Measurements from ENCODE around the gene PTGFRN. TPM values are rescaled to one million over a fixed set of nuclear protein-coding genes. Genes with fewer than 3 reads are reported as not detected.

The PTGFRN gene
- total and polyA plus RNA-seq, 12 donors = 21.2 to 318 (median 170) TPM

DNA sequence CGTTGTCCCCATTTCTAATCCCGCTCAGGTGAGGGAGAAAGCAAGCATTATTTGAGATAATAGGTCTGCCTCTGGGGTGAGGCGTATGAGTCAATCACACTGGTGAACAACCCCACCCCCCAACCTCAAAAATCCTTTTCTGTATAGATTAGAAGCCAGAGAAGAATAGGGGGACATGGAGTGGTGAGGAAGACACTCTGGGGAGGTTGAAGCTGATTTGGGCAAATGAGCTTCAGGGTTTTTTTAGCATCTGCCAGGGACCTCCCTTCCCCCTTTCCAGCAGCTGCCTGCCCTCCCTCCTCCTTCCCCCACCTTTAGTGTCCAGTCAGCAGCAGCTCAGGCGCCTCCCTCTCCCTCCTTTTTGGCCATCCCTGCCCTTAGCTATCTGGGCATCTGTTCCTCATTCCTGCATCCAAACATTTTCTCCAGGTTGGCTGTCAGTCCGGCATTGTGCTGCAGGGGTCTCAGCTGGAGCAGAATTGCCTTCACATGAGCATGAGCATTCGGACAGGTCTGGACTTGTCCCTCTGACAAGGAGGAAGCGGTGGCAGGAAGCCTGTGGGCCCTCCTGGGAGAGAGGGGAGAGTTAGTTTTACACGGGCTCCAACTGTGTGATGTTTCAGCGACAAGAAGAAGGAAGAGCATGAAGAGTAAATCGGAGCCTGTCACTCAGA is 30.8 kb upstream of the PTGFRN start:
- peak overlapping the region in 9 of 10 donors; percentile 16 to 87 (median 74) for H3K27ac ChIP-seq

DNA sequence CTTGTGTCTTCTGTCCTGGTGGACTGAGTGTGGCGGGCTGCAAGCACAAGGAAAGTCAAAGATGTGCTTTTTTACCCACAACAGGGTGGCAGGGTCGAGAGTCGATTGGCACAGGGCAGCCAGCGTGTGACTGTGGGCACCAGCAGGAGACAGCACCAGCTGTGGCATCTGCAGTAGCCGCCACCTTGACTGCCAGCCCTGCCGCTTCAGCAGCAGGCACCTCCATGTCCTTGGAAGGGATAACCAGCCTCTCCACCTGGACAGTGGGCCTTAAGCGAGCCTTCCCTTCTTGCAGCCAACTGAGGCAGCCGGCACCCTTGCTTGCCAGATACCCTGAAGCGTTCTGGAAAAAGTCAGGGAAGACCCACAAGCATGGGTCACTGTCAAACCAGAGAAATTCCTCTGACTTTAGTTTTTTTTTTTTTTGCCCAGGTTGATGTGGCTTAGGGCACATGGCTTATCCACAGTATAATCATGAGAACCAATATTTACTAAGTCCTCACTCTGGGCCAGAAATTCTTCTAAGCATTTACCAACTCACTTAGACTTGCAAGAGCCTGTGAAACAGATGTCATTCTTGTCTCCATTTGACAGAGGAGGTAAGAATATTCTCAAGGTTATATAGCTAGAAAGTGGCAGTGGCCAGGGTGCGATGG is 30.1 kb upstream of the PTGFRN start:
- Histone ChIP-seq H3K4me3 (peak overlapping the region in 3 of 10 donors; percentile 38 to 52 (median 49)), H3K9me3 (no peaks in the 10 kb centered on the region), H3K27me3 (no peaks in the 10 kb centered on the region), H3K4me1 (peaks cover 12 to 52% (median 26%) of the 10 kb centered on the region in 9 donors), H3K27ac (peak overlapping the region in 8 of 10 donors; percentile 16 to 87 (median 74)), H3K36me3 (no peaks in the 10 kb centered on the region)
- no peak for ATAC-seq
- intact Hi-C loops (cut with DNase I) = no loop called here
- DNase-seq = no peak
- TF ChIP-seq, protein P1, sequence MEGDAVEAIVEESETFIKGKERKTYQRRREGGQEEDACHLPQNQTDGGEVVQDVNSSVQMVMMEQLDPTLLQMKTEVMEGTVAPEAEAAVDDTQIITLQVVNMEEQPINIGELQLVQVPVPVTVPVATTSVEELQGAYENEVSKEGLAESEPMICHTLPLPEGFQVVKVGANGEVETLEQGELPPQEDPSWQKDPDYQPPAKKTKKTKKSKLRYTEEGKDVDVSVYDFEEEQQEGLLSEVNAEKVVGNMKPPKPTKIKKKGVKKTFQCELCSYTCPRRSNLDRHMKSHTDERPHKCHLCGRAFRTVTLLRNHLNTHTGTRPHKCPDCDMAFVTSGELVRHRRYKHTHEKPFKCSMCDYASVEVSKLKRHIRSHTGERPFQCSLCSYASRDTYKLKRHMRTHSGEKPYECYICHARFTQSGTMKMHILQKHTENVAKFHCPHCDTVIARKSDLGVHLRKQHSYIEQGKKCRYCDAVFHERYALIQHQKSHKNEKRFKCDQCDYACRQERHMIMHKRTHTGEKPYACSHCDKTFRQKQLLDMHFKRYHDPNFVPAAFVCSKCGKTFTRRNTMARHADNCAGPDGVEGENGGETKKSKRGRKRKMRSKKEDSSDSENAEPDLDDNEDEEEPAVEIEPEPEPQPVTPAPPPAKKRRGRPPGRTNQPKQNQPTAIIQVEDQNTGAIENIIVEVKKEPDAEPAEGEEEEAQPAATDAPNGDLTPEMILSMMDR (IDR thresholded peaks at IDR 0.05) = no peak
- WGBS, 2 donors = 93% methylated on average over 10 of the region's 10 CpGs

More for the DNA sequence above, 30.8 kb upstream of the PTGFRN start:
- Histone ChIP-seq H3K9me3 (no peaks in the 10 kb centered on the region), H3K36me3 (no peaks in the 10 kb centered on the region), H3K27me3 (no peaks in the 10 kb centered on the region), H3K4me3 (peak overlapping the region in 9 of 10 donors; percentile 17 to 54 (median 49)), H3K4me1 (peaks cover 12 to 55% (median 26%) of the 10 kb centered on the region in 9 donors)
- DNase-seq (peak; percentile 40 to 41), ATAC-seq (peak in 7 of 8 donors; percentile 25 to 58 (median 41))
- intact Hi-C loops (cut with DNase I) = no loop called here
- 32 to 42% methylated on average over 10 of the region's 10 CpGs for WGBS, 2 donors
- TF ChIP-seq, protein P1 (IDR thresholded peaks at IDR 0.05) = no peak

DNA sequence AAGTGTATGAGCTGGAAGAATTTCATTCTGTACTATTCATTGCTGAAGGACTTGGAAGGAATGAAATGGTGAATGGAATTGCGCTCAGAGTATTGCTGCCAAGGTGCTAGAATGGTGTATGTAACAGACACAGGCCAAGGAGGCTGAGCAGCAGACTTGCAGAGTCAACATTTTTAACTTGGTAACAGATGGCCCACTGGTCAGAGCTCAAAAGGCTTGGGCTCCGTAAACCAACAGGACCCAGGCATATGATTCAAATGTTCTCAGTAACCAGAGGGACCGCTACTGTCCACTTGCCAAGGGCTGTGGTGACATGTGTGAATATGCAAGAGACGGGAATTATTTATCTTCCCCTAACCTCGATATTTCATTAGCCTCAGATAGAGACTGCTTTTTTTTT is 28.8 kb upstream of the PTGFRN start:
- no peaks in the 10 kb centered on the region for H3K36me3 ChIP-seq
- DNase-seq (peak in 1 of 2 donors; percentile 42), ATAC-seq (peak in 3 of 8 donors; percentile 10 to 42 (median 21))
- no peak overlapping the region for H3K4me3 ChIP-seq
- intact Hi-C loops (cut with DNase I) = no loop called here
- 84 to 88% methylated on average over 5 of the region's 5 CpGs for WGBS, 2 donors
- no peaks in the 10 kb centered on the region for H3K9me3 ChIP-seq
- H3K27ac ChIP-seq = peak overlapping the region in 8 of 10 donors; percentile 51 to 87 (median 72)
- peaks cover 12 to 44% (median 26%) of the 10 kb centered on the region in 9 donors for H3K4me1 ChIP-seq
- H3K27me3 ChIP-seq = no peaks in the 10 kb centered on the region
- TF ChIP-seq, protein P1 (IDR thresholded peaks at IDR 0.05) = no peak

DNA sequence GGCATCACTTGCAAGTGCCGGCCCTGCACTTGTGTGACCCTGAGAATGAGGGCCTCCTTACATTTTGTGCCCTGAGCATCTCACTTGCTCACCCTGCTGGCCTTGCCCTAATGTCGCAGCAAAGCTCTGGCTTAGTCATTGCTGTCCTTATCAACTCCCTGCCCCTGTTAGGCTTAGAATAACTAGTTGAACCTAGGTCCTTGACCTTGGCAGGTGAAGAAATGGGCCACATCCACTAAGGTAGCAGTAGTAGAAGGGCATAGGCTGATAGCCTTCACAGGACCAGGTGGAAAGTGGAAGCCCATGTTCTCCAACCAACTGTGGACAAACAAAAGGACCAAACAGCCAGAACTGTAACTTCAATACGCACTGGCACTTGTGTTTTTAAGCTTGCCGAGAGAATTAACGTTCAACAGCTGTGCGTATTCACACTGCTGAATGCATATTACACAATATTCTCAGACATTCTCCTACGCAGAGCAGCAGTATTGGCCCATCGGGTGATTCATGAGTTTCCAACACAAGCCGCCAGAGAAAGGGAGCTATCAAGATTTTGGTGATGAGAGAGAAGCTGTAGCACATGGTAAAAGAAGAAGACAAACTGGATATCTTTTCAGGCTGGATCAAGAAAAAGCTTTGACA is 27.7 kb upstream of the PTGFRN start:
- Histone ChIP-seq H3K36me3 (no peaks in the 10 kb centered on the region), H3K27me3 (no peaks in the 10 kb centered on the region), H3K27ac (peak overlapping the region; percentile 30 to 87 (median 67)), H3K4me3 (no peak overlapping the region), H3K4me1 (peaks cover 12 to 40% (median 23%) of the 10 kb centered on the region in 9 donors), H3K9me3 (no peaks in the 10 kb centered on the region)
- TF ChIP-seq, protein P1 (IDR thresholded peaks at IDR 0.05) = peak in 6 of 9 donors; percentile 20 to 35 (median 26)
- ATAC-seq = peak; percentile 38 to 79 (median 66)
- DNase-seq = peak in 1 of 2 donors; percentile 53
- intact Hi-C loops (cut with DNase I) = no loop called here
- 77 to 80% methylated on average over 9 of the region's 9 CpGs for WGBS, 2 donors
